GM12878 (cell line): ENCODE results near the gene ARHGEF17.

Experiments used
- BMI1 ChIP-seq: fragments of 450-650 bp; IDR thresholded peaks from 2 replicates; pipeline ENCODE4 v1.6.1; 2016; ENCODE audit warnings: mild to moderate bottlenecking, moderate library complexity, borderline replicate concordance
- DPF2 ChIP-seq: fragments of 450-650 bp; IDR thresholded peaks from 2 replicates; pipeline ENCODE4 v1.6.1; 2017; ENCODE audit warnings: mild to moderate bottlenecking
- NBN ChIP-seq: fragments of 450-650 bp; IDR thresholded peaks from 2 replicates; pipeline ENCODE4 v1.6.1; 2016
- SUZ12 ChIP-seq: fragments of 200-600 bp; sonication (generic); IDR thresholded peaks from one replicate; pipeline ENCODE4 v1.6.1; 2018; ENCODE audit warnings: antibody characterized with exemption, mild to moderate bottlenecking; ENCODE audit not compliant: unreplicated experiment

DNA sequence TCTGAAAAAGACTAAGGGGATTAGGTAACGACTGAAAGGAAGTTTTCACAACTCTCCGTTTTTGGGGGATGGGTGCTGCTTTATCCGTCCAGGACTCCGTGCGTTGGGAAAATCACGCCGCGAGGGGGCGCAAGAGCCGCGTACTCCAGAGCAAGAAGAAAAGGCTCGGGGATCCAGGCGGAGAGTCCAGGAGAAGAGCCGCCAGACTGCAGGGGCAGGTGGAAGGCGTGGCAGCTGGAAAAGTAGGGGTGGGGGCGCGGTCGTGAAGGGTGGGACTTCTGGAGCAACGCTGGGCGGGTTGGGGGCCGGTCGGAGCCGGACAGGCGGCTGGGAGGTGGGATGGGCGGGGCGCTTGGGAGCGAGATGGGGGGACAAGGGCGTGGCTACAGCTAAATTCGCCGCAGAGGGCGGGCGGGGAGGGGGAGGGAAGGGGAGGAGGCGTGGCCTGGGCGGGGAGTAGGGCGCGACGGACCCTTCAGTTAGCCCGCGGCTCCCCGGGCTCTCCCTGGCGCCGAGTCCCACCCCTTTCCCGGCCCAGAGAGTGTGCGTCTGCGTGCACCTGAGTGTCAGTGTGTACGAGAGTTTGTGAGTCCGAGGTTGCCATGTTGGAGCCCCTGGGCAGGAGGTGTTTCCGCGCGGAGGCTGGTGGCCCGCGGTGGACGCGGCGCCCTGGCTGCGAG, 613 bp upstream of the ARHGEF17 start:
- TF ChIP-seq BMI1 (no peak), DPF2 (no peak), SUZ12 (no peak), NBN (peak; percentile 36)
